GM12878 (cell line): ENCODE measurements around the gene CCDC107. TPM values are rescaled to one million over a fixed set of nuclear protein-coding genes. Genes with fewer than 3 reads are reported as not detected.

ENCODE experiments used
- ATAC-seq: fragments of 200-7000 bp; cut with Tn5 transposase; 3 replicates; pipeline ENCODE4 v1.9.1; 2020; ENCODE audit warnings: mild to moderate bottlenecking, moderate library complexity
- BruUV-seq: library from RNA; stranded (reverse); fragments of 400-500 nt; replicated peaks from 2 replicates; lab custom pipeline; 2021; lab: Mats Ljungman, UMichigan
- CTCF ChIA-PET: fragments of 300-600 bp; sonication (Branson Sonifier 250); formaldehyde crosslinking; extraction: SDS; loops from one replicate; lab custom pipeline; 2021; ENCODE audit warnings: inconsistent platforms; lab: Yijun Ruan, JAX
- POLR2A ChIA-PET: fragments of 350-600 bp; formaldehyde crosslinking; extraction: SDS; loops from one replicate; lab custom pipeline; 2021; ENCODE audit warnings: inconsistent platforms; lab: Charles Lee
- RAD21 ChIA-PET: fragments of 300-600 bp; sonication (Branson Sonifier 250); formaldehyde crosslinking; loops from one replicate; lab custom pipeline; 2023; ENCODE audit warnings: antibody characterized with exemption; ENCODE audit not compliant: unreplicated experiment; lab: Charles Lee
- SMC1A ChIA-PET: fragments of 300-600 bp; sonication (Branson Sonifier 250); formaldehyde crosslinking; loops from one replicate; lab custom pipeline; 2023; ENCODE audit not compliant: unreplicated experiment, uncharacterized antibody; lab: Charles Lee
- DNase-seq: peaks from one replicate; pipeline ENCODE4 v3.0.0-alpha.2; 2011; ENCODE audit warnings: low read depth, low spot score
- FAIRE-seq: peaks from 3 replicates; lab custom pipeline; 2011; peaks lifted over from hg19 to GRCh38; lab: Jason Lieb, UNC
- H2AFZ ChIP-seq: 2 replicates; pipeline ENCODE4 v1.6.0; 2011; ENCODE audit warnings: low read depth, low read length, control low read depth; ENCODE audit not compliant: control insufficient read depth
- H3K27ac ChIP-seq: 2 replicates; pipeline ENCODE4 v1.5.1; 2011; ENCODE audit warnings: control low read depth; ENCODE audit not compliant: control insufficient read depth, insufficient read depth
- H3K27me3 ChIP-seq, 2 experiments: replicated peaks in 1 of 2; 2 replicates each; pipeline versions ENCODE4 v1.6.0 to v1.6.1; 2011; ENCODE audit warnings: low read length in 1 of 2; ENCODE audit not compliant: control insufficient read depth in 2 of 2, insufficient read depth in 2 of 2
- H3K36me3 ChIP-seq, 2 experiments: 2 replicates each; pipeline ENCODE4 v1.5.1; 2011; ENCODE audit warnings: low read length in 1 of 2; ENCODE audit not compliant: control insufficient read depth in 2 of 2, insufficient read depth in 2 of 2
- H3K4me1 ChIP-seq: 2 replicates; pipeline ENCODE4 v1.6.1; 2011; ENCODE audit warnings: mild to moderate bottlenecking, low read length, moderate library complexity, mixed read lengths; ENCODE audit not compliant: control insufficient read depth, insufficient read depth
- H3K4me2 ChIP-seq: 2 replicates; pipeline ENCODE4 v1.6.0; 2011; ENCODE audit warnings: control low read depth; ENCODE audit not compliant: control insufficient read depth, insufficient read depth
- H3K4me3 ChIP-seq: fragments of 200-600 bp; sonication (generic); 2 replicates; pipeline ENCODE4 v1.5.1; 2016
- H3K79me2 ChIP-seq: 2 replicates; pipeline ENCODE4 v1.6.0; 2011; ENCODE audit warnings: low read length; ENCODE audit not compliant: control insufficient read depth, insufficient read depth
- H3K9ac ChIP-seq: 2 replicates; pipeline ENCODE4 v1.8.0; 2011; ENCODE audit warnings: low read length, control low read depth, mixed read lengths; ENCODE audit not compliant: control insufficient read depth, insufficient read depth
- H3K9me3 ChIP-seq: replicated peaks from 3 replicates; pipeline ENCODE4 v1.5.1; 2011; ENCODE audit warnings: mild to moderate bottlenecking, low read length; ENCODE audit not compliant: control insufficient read depth, insufficient read depth
- H4K20me1 ChIP-seq: 2 replicates; pipeline ENCODE4 v1.6.0; 2011; ENCODE audit not compliant: control insufficient read depth, insufficient read depth
- CREM ChIP-seq: IDR thresholded peaks from 2 replicates; pipeline ENCODE4 v1.6.1; 2014; ENCODE audit warnings: antibody characterized with exemption, low read depth
- MXI1 ChIP-seq: fragments of 150-350 bp; IDR thresholded peaks from 2 replicates; pipeline ENCODE4 v1.6.1; 2011; ENCODE audit warnings: low read depth, mild to moderate bottlenecking, inconsistent platforms, low read length, improper control_type of control experiment
- SMAD1 ChIP-seq: fragments of 450-650 bp; IDR thresholded peaks from 2 replicates; pipeline ENCODE4 v1.6.1; 2018; ENCODE audit warnings: mild to moderate bottlenecking, low read depth; ENCODE audit not compliant: partially characterized antibody
- TCF12 ChIP-seq: IDR thresholded peaks from 2 replicates; pipeline ENCODE4 v1.6.1; 2011; ENCODE audit warnings: low read depth, mild to moderate bottlenecking, low read length
- WGBS: methylation state at CpG from one replicate; pipeline ENCODE4 v1.1.6; 2016; ENCODE audit warnings: low lambda C conversion rate; ENCODE audit not compliant: insufficient replicate concordance, insufficient coverage; ENCODE audit errors: missing lambda C conversion rate; 5-methylcytosine and 5-hydroxymethylcytosine counted together
- in situ Hi-C: fragments of 300-500 bp; cut with MboI; formaldehyde crosslinking; loops from 9 replicates; pipeline ENCODE4 v1.14.3; 2018; ENCODE audit warnings: mixed read lengths
- intact Hi-C: fragments of 100-400 bp; cut with micrococcal nuclease; formaldehyde crosslinking; loops from one replicate; pipeline ENCODE4 v1.14.2; 2022; ENCODE audit not compliant: unreplicated experiment
- polyA plus RNA-seq, 11 experiments: library from polyadenylated mRNA; depleted of rRNA in 4 of 11; unstranded in 6 of 11; stranded (reverse) in 5 of 11; fragments of >200 nt; fragmentation: Nextera tagmentation in 4 of 11; fragmentation: Illumina TruSeq in 1 of 11; extraction: Ambion mirVana in 4 of 11; extraction: Trizol in 1 of 11; gene quantifications; 1 replicate in 1 of 11; 2 replicates in 10 of 11; pipeline versions ENCODE4 v1.2.1 to v1.2.3, GENCODE V29; 2011 to 2016; ENCODE audit warnings: inconsistent platforms in 2 of 11, missing spikeins in 2 of 11, low read depth in 1 of 11
- total RNA-seq, 4 experiments: library from RNA; depleted of rRNA in 3 of 4; stranded (reverse); fragments of >200 nt in 3 of 4; fragmentation: Illumina TruSeq in 1 of 4; extraction: Trizol in 1 of 4; gene quantifications; 2 replicates each; pipeline versions ENCODE4 v1.2.1 to v1.2.3, GENCODE V29; 2013 to 2021
- TF ChIP-seq, protein P1 (sequence below): fragments of 450-650 bp; IDR thresholded peaks from 2 replicates; pipeline ENCODE4 v1.6.1; 2014; ENCODE audit warnings: mild to moderate bottlenecking

Gene CCDC107
- total and polyA plus RNA-seq, 10 of the 15 experiments (the other 5 are each of a cell fraction or from before 2014, with no cell fraction given): 0.19 to 18.3 (median 10.6) TPM

DNA sequence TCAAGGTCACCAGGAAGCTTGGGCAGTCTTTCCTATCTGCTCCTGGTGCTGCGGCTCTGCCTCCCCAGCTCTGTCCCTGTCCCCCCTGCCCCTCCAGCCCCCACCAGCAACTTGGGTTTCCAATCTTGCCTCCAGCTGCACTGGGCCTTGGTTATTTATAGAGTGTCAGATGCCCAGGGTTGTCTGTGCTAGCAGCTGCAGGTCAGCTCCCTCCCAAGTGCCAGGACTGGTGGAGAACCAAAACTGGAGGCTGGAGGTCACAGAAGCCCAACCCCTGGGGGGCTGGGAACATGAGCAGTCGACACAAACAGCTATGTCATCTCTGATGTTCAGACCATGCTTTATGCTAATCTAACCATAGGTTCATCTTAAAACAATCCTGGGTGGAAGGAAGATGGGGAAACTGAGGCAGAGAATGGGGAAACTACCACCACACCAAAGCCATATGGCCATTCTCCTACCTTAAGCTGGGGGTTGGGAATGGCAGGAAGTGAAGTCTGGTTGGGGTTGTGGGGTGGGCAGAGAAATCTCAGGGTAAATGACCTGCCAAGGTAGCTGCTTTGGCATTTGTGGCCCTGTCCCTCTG lies 30.0 kb downstream of the CCDC107 start:
- CTCF ChIA-PET: interaction anchor here (1.0 to 15.2 kb wide), 6 partner anchors 9 to 138 kb away, joined by 3 to 227 read pairs (median 5); partner anchors contain the start of genes ARHGEF39, CCDC107 and RMRP
- H3K9me3 ChIP-seq: no peaks in the 10 kb centered on the region
- no peak overlapping the region for H3K9ac ChIP-seq
- FAIRE-seq (no peak), DNase-seq (no peak), ATAC-seq (no peak)
- H3K79me2 ChIP-seq: no peaks in the 10 kb centered on the region; the same call in 1 of the 2 replicates
- TF ChIP-seq, protein P1, sequence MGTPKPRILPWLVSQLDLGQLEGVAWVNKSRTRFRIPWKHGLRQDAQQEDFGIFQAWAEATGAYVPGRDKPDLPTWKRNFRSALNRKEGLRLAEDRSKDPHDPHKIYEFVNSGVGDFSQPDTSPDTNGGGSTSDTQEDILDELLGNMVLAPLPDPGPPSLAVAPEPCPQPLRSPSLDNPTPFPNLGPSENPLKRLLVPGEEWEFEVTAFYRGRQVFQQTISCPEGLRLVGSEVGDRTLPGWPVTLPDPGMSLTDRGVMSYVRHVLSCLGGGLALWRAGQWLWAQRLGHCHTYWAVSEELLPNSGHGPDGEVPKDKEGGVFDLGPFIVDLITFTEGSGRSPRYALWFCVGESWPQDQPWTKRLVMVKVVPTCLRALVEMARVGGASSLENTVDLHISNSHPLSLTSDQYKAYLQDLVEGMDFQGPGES: no peak
- TF ChIP-seq SMAD1 (no peak), MXI1 (no peak), CREM (no peak), TCF12 (no peak)
- no peak overlapping the region for H3K27ac ChIP-seq
- no peak overlapping the region for H3K4me3 ChIP-seq
- no peaks in the 10 kb centered on the region for H3K36me3 ChIP-seq
- no TSS peak for BruUV-seq
- POLR2A ChIA-PET: interaction anchor here (0.8 to 1.4 kb wide), 3 partner anchors 8 to 60 kb away, joined by 3 to 6 read pairs (median 6); partner anchors contain the start of genes GBA2 and RGP1
- no peak overlapping the region for H3K4me2 ChIP-seq
- intact Hi-C loops: no loop called here
- H2AFZ ChIP-seq: no peak overlapping the region
- WGBS: 50% methylated on average over 2 of the region's 2 CpGs
- H3K27me3 ChIP-seq: no peaks in the 10 kb centered on the region; a peak in 1 of 4 replicates
- SMC1A ChIA-PET: interaction anchor here (0.8 to 2.0 kb wide), 4 partner anchors 9 to 41 kb away, joined by 3 to 7 read pairs (median 4); no protein-coding TSS in a partner anchor
- H3K4me1 ChIP-seq: peaks cover 3% of the 10 kb centered on the region; the same call in 1 of the 2 replicates
- in situ Hi-C loops: no loop called here
- no peaks in the 10 kb centered on the region for H4K20me1 ChIP-seq
- RAD21 ChIA-PET: interaction anchor here (0.7 kb wide), 1 partner anchor 23 kb away, joined by 3 read pairs; the partner anchor contains the start of gene ARHGEF39
